ENCODE measurements around the gene CNOT9.

The CNOT9 gene

GRCh38 chr2:218577482-218578220 lies 9.0 kb downstream of the CNOT9 start:
- DNase-seq (ENCODE audit: low read depth in 1 of 2, low spot score in 1 of 2): no peak

DNA sequence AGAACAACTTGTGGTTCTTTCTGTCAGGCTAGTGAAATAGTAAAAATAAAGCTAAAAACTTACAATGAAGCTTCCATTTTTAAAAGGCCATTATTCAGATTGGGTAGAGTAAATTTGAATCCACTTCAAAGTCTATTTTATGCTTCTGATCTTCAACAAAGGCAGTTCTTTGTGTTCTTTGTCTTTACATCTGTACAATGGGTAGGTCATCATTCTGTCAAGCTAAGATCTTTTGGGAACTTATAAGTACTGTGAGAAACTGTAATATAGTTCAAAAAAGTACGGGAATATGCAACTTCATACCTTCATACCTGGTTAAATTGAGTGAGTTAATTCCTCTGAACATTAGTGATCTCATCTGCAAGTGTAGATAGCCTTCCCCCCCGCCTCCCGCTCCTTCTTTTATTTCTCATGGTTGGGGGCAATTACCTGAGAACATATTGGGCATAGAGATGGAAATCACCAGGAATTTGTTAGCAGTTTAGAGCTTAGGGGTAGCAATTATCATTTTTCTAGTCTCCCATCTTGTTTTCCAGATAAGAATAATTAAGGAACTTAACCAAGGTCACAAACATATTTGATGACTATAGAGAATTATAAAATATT lies 9.7 kb downstream of the CNOT9 start:
- no peak for DNase-seq (ENCODE audit: low read depth in 1 of 2, low spot score in 1 of 2)

- DNase-seq (ENCODE audit: low read depth in 1 of 2, low spot score in 1 of 2): no peak
Observed at GRCh38 chr2:218582076-218582475, 13.4 kb downstream of the CNOT9 start.

DNA sequence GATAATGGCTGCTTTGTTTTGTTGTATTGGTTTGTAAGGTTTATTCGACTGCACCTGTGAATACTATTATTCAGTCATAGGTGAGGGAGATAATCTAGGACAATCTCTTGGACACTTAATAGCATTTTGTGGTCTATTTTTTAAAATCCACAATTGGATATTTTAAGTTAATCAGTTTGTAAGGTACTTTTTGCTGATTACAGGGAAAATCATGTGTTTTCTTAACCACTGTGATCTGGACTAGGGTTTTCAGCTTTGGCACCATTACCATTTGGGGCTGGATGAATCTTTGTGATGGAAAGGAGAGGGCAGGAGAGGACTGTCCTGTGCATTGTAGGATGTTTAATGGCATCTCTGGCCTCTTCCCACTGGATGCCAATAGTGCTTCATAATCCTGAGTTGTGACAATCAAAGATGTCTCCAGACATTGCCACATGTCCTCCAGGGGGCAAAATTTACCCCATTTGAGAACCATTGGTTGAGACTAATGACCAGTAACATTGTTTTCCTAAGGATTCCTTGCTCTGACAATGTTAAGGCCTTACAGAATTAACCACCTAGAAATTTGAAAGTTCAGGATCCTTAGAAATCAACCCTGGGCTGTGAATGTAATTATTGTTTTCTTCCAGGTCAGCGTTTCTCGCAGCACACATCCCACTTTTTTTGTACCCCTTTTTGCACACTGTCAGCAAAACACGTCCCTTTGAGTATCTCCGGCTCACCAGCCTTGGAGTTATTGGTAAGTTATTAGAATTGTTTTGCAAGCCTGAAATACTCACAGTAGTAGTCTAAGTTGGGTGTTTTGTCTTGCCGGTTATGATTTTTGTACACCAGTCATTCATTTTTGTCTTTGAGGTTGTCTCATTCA lies 15.6 kb downstream of the CNOT9 start:
- no peak for DNase-seq (ENCODE audit: low read depth in 1 of 2, low spot score in 1 of 2)

DNA sequence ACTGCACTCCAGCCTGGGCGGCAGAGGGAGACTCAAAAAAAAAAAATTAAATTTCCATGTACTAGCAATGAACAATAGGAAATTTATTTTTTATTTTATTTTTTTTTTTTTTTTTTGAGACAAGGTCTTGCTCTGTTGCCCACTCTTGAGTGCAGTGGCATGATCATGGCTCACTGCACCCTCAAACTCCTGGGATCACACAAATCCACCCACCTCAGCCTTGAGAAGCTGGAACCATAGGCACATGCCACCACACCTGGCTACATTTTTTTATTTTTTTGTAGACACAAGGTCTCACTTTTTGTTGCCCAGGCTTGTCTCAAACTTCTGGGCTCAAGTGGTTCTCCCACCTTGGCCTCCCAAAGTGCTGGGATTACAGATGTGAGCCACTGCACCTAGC lies 16.9 kb downstream of the CNOT9 start:
- no peak for DNase-seq (ENCODE audit: low read depth in 1 of 2, low spot score in 1 of 2)

DNA sequence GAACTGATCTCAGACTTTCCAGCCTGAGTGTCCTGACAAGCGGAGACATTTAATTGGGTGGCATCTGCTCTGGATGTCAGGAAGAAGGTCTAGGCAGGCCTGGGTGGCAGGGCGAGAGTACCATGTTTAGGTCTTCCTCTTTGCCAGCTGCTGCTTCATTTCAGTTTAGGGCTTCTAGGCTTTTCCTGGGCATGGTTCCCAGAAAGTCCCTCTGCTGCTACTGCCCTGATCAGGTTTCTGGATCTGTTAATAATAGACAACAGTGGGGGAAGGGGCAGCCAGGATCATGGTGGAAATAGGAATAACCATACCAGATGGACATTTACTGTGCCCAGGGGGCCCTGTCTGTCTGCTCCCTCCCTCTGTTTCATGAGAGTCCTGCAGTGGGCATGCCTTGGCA lies 36.8 kb downstream of the CNOT9 start:
- DNase-seq (ENCODE audit: low read depth in 1 of 2, low spot score in 1 of 2): no peak

GRCh38 chr2:218607436-218608115 lies 38.9 kb downstream of the CNOT9 start, which contains the start of gene PLCD4:
Gene PLCD4, plus strand, starts transcription at chr2:218607899. Its CDS starts 7,841 bp downstream, at chr2:218615740.
- DNase-seq (ENCODE audit: low read depth in 1 of 2, low spot score in 1 of 2): no peak

- no peak for DNase-seq (ENCODE audit: low read depth in 1 of 2, low spot score in 1 of 2)
Observed at GRCh38 chr2:218615868-218616315, 47.3 kb downstream of the CNOT9 start.

GRCh38 chr2:218618102-218618860 lies 49.6 kb downstream of the CNOT9 start:
- no peak for DNase-seq (ENCODE audit: low read depth in 1 of 2, low spot score in 1 of 2)

DNA sequence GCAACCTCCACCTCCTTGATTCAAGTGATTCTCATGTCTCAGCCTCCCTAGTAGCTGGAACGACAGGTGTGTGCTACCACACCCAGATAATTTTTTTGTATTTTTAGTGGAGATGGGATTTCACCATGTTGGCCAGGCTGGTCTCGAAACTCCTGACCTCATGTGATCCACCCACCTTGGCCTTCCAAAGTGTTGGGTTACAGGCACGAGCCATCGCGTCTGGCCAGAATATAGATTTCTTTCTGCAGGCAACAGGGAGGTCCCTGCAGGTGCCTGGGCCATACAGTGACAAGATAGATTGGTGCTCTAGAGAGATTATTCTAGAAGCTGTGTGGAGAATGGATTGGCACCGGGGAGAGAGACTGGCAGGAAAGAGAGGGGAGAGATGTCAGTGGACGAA lies 52.4 kb downstream of the CNOT9 start:
- DNase-seq (ENCODE audit: low read depth in 1 of 2, low spot score in 1 of 2): no peak

DNA sequence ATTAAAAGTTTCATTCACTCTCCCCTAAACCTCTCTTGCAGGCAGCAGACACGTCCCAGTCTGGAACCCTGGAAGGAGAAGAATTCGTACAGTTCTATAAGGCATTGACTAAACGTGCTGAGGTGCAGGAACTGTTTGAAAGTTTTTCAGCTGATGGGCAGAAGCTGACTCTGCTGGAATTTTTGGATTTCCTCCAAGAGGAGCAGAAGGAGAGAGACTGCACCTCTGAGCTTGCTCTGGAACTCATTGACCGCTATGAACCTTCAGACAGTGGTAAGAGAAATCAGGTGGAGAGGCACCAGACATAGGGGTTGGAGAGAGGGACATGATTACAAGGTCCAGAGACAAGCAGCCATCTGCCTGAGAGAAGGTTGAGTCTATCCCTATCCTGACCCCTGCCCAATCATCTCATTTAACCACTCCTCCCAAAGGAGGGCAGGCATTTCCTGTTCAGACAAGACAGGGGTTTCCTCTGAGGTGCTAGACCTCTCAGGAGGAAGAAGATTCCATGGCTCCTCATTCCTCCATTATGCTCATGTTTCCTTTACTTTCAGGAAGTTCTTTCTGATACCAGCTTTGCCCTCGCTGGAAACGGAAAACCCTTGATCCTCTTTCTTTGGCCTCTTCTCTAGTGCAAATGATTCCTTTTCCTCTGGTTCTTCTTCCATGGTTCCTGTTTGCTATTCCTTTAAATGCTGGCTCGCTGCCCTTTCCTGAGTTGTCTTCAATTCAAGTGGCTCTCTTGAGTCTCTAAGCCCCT lies 54.1 kb downstream of the CNOT9 start:
- no peak for DNase-seq (ENCODE audit: low read depth in 1 of 2, low spot score in 1 of 2)

DNA sequence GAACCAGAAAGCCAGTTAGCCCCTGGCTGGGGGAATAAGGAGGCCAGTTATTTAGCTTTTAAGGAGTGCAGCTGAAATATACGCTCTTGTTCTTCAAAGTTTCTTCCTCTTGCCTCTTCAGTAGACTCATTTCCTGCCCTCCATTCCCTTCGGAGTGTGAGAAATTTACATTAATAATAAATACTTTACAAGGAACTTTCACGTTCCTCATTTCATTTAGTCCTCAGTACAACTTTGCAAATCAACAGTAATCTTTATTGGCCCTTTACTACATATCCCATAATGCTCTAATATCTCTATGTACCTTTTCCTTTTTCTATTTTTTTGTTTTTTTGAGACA lies 54.7 kb downstream of the CNOT9 start:
- no peak for DNase-seq (ENCODE audit: low read depth in 1 of 2, low spot score in 1 of 2)

DNA sequence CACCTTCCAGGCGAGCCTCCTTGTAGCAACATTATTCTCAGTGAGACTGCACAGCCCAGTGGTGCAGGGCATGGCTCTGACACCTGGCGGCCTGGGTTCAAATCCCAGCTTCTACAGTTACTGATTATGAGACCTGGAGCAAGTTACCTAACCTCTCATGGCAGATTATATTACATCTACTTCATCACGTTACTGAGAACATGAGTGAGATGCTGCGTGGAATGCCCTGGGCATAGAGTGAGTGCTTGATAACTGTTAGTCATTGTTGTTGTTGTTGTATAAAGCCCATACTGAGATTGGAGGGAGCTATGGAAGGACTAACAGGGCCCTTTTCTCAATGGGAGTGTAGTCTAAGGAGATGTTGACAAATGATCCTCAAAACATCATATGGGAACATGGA lies 57.7 kb downstream of the CNOT9 start:
- DNase-seq (ENCODE audit: low read depth in 1 of 2, low spot score in 1 of 2): no peak

DNA sequence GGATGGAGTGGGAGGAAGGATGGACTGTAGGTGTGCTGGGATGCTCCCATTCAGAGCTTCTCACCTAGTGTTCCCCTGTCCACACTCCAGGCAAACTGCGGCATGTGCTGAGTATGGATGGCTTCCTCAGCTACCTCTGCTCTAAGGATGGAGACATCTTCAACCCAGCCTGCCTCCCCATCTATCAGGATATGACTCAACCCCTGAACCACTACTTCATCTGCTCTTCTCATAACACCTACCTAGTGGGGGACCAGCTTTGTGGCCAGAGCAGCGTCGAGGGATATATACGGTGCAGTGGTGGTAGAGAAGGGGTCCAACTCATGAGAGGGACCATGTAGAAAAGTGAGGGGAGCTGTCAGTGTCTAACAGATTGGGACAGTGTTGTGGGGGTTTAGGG lies 59.3 kb downstream of the CNOT9 start:
- no peak for DNase-seq (ENCODE audit: low read depth in 1 of 2, low spot score in 1 of 2)

GRCh38 chr2:218631837-218632236 lies 63.2 kb downstream of the CNOT9 start:
- DNase-seq (ENCODE audit: low read depth in 1 of 2, low spot score in 1 of 2): no peak

DNA sequence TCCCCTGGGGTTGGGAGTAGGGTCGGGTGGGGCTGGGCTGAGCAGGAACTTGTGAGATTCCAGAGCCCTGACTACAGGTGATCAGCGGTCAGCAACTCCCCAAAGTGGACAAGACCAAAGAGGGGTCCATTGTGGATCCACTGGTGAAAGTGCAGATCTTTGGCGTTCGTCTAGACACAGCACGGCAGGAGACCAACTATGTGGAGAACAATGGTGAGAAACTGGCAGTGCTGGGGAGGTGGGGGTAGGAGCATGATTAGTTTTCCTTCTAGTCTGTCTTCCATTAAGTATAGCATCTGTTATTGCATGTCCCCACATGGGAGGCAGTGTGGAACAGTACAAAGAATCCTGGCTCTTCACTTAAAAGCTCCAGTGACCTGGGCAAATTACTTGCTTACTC lies 67.1 kb downstream of the CNOT9 start:
- no peak for DNase-seq (ENCODE audit: low read depth in 1 of 2, low spot score in 1 of 2)

GRCh38 chr2:218638372-218638771 lies 69.7 kb downstream of the CNOT9 start:
- DNase-seq (ENCODE audit: low read depth in 1 of 2, low spot score in 1 of 2): no peak

DNA sequence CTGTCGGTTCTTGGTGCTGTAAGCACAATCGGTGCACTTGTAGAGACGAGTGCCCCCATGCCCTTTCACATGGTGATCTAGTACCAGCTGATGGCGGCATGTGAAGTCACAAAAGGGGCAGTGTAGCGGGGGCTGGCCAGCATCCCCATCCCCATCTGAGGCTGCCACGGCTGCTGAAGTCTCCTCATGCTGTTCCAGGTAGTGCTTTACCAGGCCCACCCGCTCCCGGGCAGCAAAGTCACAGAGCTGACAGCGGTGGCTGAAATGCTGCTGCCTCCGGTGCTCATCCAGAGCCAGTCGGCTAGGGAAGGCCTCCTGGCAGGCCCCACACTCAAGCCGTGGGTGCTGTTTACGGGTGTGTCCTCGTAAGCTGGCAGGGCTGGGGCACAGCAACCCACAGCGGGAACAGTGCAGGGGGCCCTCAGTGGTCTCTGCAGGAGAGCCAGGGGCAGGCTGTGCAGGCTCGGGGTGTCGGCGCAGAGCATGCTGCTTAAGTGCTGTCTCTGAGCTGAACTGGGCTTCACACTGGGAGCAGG lies 73.5 kb downstream of the CNOT9 start:
- no peak for DNase-seq (ENCODE audit: low read depth in 1 of 2, low spot score in 1 of 2)

GRCh38 chr2:218642786-218643185 lies 74.1 kb downstream of the CNOT9 start:
- no peak for DNase-seq (ENCODE audit: low read depth in 1 of 2, low spot score in 1 of 2)

Data from activated T-helper 1 cell treated with anti-CD3 and anti-CD28 coated beads, Interleukin-2, amount 50 U/mL, for 16 hours (primary cell).